Ishikawa (cell line): ENCODE data around the gene LCN2.
A peak's percentile ranks its signal among the peaks of the same experiment; 100 is the strongest.

Experiments
- CEBPB ChIP-seq: IDR thresholded peaks from 2 replicates; pipeline ENCODE4 v1.6.1; 2012
- CREB1 ChIP-seq: IDR thresholded peaks from 2 replicates; pipeline ENCODE4 v1.6.1; 2012; ENCODE audit warnings: low read depth
- EGR1 ChIP-seq: IDR thresholded peaks from 2 replicates; pipeline ENCODE4 v1.6.1; 2012
- EP300 ChIP-seq: IDR thresholded peaks from 2 replicates; pipeline ENCODE4 v1.6.1; 2012; ENCODE audit warnings: borderline replicate concordance
- FOXM1 ChIP-seq: IDR thresholded peaks from 2 replicates; pipeline ENCODE4 v1.6.1; 2012; ENCODE audit warnings: low read depth, borderline replicate concordance
- NFIC ChIP-seq: IDR thresholded peaks from 2 replicates; pipeline ENCODE4 v1.6.1; 2012
- RAD21 ChIP-seq: IDR thresholded peaks from 2 replicates; pipeline ENCODE4 v1.6.1; 2012; ENCODE audit warnings: low read depth
- TAF1 ChIP-seq: IDR thresholded peaks from 2 replicates; pipeline ENCODE4 v1.6.1; 2012; ENCODE audit warnings: low read depth, mild to moderate bottlenecking
- TCF12 ChIP-seq: IDR thresholded peaks from 2 replicates; pipeline ENCODE4 v1.6.1; 2012; ENCODE audit warnings: low read depth
- TEAD4 ChIP-seq: IDR thresholded peaks from 2 replicates; pipeline ENCODE4 v1.6.1; 2012
- YY1 ChIP-seq: IDR thresholded peaks from 2 replicates; pipeline ENCODE4 v1.6.1; 2012; ENCODE audit warnings: low read depth
- ZBTB7A ChIP-seq: IDR thresholded peaks from 2 replicates; pipeline ENCODE4 v1.6.1; 2012; ENCODE audit warnings: low read depth
- TF ChIP-seq, protein P1 (sequence below): IDR thresholded peaks from 2 replicates; pipeline ENCODE4 v1.6.1; 2012
- TF ChIP-seq, protein P2 (sequence below): IDR thresholded peaks from 2 replicates; pipeline ENCODE4 v1.6.1; 2012
- TF ChIP-seq, protein P3 (sequence below): IDR thresholded peaks from 2 replicates; pipeline ENCODE4 v1.6.1; 2012; ENCODE audit warnings: low read depth, mild to moderate bottlenecking

The LCN2 gene

DNA sequence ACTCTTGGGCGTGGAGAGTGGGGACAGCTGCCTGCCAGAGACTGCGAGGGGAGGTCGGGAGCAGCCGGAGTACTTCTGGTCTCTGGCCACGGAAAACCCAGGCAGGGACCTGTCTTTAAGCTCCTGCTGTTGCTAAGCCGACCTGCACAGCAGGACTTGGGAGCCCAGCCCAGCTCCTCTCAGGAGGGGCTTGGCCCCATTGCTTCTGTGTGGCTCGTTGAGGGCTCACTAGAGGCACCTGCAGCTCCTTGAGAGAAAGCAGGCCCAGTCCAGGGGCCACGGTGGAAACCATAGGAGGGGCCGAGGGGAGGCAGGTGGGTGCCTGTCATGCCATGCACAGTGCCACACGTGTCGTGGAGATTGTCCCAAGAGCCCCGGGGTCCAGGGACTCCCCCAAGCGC lies 3.3 kb upstream of the LCN2 start:
- no peak for TF ChIP-seq EGR1
- peak; percentile 26; the same call in 1 of the 2 replicates for TF ChIP-seq FOXM1
- TF ChIP-seq TAF1: 0 out of 2 replicates have a peak, but pooled peaks have one; percentile 18
- TF ChIP-seq EP300: peak; percentile 4; the same call in 1 of the 2 replicates
- TF ChIP-seq TCF12: peak; percentile 72
- TF ChIP-seq NFIC: peak; percentile 66

DNA sequence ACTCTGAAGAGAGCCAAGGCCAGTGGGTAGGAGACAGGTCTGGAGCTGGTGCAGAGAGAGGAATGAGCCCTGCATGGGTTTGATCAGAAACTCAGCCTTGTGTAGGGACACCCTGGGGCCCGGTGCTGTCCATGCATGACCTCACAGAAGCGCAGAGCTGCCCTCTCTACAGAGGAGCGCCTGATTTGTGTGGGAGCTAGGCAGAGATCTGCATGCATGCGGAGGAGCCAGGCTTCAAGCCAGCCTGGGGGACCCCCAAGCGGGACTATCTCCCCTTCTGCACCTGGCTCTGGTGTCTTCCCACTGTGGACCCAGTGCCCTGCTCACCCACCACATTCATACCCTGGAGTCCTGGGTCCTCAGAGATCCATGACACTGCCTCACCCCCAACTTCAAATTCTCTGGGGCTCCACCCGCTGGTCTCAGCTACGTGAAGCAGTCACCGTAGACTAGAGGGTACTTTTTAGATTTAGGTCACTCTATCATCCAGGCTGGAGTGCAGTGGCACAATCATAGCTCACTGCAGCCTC lies 2.6 kb upstream of the LCN2 start:
- no peak for TF ChIP-seq NFIC
- TF ChIP-seq, protein P1, sequence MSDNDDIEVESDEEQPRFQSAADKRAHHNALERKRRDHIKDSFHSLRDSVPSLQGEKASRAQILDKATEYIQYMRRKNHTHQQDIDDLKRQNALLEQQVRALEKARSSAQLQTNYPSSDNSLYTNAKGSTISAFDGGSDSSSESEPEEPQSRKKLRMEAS: 0 out of 2 replicates have a peak, but pooled peaks have one; percentile 6
- TF ChIP-seq TAF1: no peak
- TF ChIP-seq, protein P2, sequence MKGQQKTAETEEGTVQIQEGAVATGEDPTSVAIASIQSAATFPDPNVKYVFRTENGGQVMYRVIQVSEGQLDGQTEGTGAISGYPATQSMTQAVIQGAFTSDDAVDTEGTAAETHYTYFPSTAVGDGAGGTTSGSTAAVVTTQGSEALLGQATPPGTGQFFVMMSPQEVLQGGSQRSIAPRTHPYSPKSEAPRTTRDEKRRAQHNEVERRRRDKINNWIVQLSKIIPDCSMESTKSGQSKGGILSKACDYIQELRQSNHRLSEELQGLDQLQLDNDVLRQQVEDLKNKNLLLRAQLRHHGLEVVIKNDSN: no peak

DNA sequence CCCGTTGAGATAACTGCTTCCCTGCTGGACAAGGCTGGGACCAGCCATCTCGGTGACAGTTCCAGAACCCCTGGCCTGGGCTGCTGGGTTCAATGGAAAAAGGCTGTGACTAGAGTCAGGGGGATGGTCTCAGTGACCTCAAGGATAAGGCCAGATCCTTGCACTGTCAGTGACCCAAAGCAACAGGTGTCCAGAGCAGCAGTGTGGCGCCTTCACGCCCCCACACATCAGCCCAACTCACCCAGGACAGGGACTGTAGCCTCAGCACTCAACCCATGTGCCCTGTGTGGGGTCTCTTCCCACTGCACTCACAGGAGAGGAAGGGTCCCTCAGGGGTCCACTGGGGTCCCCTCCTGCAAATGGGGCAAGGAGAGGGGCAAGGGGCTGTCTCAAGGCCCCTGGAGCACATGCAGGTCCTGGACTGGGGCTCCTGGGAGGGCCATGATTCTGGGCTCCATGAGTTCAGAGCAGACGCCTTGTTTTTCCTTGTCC lies 698 bp upstream of the LCN2 start:
- no peak for TF ChIP-seq CREB1
- 0 out of 2 replicates have a peak, but pooled peaks have one; percentile 27 for TF ChIP-seq EGR1

DNA sequence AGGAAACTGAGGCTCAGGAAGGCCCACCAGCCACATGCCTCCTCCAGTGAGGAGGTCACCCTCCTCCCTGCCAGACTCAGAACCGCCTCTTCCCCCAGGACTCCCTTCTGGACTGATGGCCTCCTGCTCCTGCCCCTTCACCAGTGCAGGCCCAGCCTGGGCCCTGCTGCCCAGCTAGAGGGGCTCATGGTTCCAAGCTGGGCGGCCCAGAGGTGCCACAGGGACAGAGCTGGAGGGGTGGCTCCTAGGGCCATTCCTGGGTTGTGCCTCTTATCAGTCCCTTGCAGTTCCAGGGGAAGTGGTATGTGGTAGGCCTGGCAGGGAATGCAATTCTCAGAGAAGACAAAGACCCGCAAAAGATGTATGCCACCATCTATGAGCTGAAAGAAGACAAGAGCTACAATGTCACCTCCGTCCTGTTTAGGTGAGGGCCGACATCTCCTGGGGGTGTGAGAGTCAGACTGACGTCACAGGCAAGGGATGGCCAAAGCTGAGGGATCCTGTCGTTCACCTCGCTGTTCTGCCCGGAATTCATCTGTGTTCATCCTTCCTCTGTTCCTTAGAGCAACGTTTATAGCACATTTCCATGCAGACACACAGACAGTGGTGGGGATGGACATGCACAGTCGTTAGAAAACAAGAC lies 819 bp downstream of the LCN2 start:
- TF ChIP-seq CEBPB (no peak), NFIC (no peak), TEAD4 (no peak), CREB1 (no peak), FOXM1 (no peak)
- TF ChIP-seq, protein P2: no peak

DNA sequence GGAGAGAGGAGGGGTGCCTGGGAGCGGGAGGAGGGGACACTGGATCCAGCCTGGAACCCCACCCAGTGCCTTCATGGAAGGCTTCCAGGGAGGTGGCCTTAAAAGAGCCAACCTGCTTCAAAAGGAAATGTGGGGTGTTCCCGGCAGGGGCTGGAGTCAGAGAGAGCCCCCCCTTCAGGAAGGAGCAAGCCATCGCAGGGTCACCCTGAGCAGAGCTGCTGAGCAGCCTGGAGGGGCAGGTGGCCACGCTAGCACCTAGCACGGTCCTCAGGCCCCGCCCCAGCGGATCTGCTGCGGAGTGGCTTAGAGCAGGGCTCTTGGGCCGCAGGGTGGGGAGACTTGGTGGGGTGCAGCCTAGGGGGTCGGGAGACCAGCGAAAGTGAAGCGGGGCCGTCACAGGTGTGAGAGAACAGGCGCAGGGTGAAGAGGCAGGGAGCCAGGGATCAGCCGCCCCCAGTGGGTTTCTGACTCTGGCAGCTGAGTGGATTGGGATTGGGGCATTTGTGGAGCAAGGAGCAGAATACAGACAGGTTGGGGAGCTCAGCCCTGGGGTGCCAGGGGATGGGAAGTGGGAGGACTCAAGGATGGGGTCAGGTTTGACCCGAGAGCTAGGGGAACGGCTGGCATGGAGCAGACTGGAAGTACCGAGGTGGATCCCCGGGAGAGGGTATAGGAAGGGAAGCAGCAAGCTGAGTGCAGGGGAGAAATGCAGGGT lies 1.5 kb downstream of the LCN2 start:
- TF ChIP-seq YY1: no peak
- no peak for TF ChIP-seq FOXM1
- no peak for TF ChIP-seq EP300
- TF ChIP-seq TCF12: no peak
- TF ChIP-seq, protein P3, sequence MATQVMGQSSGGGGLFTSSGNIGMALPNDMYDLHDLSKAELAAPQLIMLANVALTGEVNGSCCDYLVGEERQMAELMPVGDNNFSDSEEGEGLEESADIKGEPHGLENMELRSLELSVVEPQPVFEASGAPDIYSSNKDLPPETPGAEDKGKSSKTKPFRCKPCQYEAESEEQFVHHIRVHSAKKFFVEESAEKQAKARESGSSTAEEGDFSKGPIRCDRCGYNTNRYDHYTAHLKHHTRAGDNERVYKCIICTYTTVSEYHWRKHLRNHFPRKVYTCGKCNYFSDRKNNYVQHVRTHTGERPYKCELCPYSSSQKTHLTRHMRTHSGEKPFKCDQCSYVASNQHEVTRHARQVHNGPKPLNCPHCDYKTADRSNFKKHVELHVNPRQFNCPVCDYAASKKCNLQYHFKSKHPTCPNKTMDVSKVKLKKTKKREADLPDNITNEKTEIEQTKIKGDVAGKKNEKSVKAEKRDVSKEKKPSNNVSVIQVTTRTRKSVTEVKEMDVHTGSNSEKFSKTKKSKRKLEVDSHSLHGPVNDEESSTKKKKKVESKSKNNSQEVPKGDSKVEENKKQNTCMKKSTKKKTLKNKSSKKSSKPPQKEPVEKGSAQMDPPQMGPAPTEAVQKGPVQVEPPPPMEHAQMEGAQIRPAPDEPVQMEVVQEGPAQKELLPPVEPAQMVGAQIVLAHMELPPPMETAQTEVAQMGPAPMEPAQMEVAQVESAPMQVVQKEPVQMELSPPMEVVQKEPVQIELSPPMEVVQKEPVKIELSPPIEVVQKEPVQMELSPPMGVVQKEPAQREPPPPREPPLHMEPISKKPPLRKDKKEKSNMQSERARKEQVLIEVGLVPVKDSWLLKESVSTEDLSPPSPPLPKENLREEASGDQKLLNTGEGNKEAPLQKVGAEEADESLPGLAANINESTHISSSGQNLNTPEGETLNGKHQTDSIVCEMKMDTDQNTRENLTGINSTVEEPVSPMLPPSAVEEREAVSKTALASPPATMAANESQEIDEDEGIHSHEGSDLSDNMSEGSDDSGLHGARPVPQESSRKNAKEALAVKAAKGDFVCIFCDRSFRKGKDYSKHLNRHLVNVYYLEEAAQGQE: no peak
- TF ChIP-seq RAD21: no peak
- TF ChIP-seq, protein P2: no peak
- TF ChIP-seq, protein P1: no peak
- no peak for TF ChIP-seq EGR1
- no peak for TF ChIP-seq CREB1
- no peak for TF ChIP-seq CEBPB
- TF ChIP-seq TAF1: no peak
- TF ChIP-seq NFIC: no peak
- TF ChIP-seq TEAD4: no peak
- TF ChIP-seq ZBTB7A: no peak

DNA sequence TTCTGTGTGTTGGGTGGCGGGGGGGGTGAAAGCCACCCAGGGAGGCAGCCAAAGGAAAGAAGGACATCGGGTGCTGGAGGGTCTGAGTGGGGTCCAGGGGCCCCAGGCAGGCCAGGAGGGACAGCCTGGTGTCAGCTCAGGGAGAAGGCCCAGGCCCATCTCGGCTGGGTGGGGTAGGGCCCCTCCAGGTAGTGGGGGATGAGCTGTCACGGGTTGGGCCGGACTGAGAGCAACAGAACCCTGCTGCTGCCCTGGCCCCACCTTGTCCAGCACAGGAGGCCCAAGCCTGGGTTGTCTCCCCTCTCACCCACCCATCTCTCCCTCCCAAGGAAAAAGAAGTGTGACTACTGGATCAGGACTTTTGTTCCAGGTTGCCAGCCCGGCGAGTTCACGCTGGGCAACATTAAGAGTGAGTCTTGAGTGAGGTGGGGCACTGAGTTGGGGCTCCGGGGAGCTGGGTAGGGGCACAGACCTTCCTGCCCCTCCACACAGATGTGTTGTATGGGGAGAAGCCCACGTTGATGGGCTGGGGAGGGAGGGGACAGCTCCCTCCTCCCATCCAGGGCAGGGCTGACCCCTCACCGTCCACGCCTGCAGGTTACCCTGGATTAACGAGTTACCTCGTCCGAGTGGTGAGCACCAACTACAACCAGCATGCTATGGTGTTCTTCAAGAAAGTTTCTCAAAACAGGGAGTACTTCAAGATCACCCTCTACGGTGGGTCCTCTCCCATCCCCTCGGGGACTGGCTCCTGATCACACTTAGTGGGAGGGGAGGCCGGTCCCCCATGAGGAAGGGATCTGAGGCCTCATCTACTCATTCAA lies 2.3 kb downstream of the LCN2 start:
- TF ChIP-seq EP300 (no peak), FOXM1 (no peak), CEBPB (no peak), TAF1 (no peak), NFIC (no peak)
